CD4-positive, alpha-beta T cell (primary cell): ENCODE data around the gene TXNRD2. TPM values are rescaled to one million over a fixed set of nuclear protein-coding genes. Genes with fewer than 3 reads are reported as not detected.
A peak's percentile ranks its signal among the peaks of the same experiment; 100 is the strongest.

ENCODE experiments used
- ATAC-seq: fragments of 200-7000 bp; cut with Tn5 transposase; one replicate; pipeline ENCODE4 v1.10.0; 2022; ENCODE audit warnings: mild to moderate bottlenecking; ENCODE audit not compliant: poor library complexity
- CTCF ChIA-PET: fragments of 350-600 bp; sonication (Branson Sonifier 250); formaldehyde crosslinking; loops from one replicate; lab custom pipeline; 2021; ENCODE audit warnings: antibody characterized with exemption, inconsistent platforms; lab: Charles Lee
- POLR2A ChIA-PET: fragments of 350-600 bp; sonication (Branson Sonifier 250); formaldehyde crosslinking; loops from one replicate; lab custom pipeline; 2021; ENCODE audit warnings: antibody characterized with exemption, inconsistent platforms; lab: Charles Lee
- DNase-seq, 14 experiments: peaks; one replicate each; pipeline ENCODE4 v3.0.0-alpha.2; 2013 to 2020; ENCODE audit warnings: mixed read lengths in 2 of 14
- H3K27ac ChIP-seq, 2 donors: one replicate each; pipeline versions ENCODE4 v1.5.1 to v1.7.0; 2013; ENCODE audit warnings: low read length in 2 of 2, low read depth in 1 of 2, mild to moderate bottlenecking in 1 of 2
- H3K27me3 ChIP-seq, 2 experiments: 1 replicate in 1 of 2; 2 replicates in 1 of 2; pipeline versions ENCODE4 v1.6.1 to v1.7.0; 2013; ENCODE audit warnings: low read length in 2 of 2, control low read depth in 1 of 2, mild to moderate bottlenecking in 1 of 2, moderate library complexity in 1 of 2; ENCODE audit not compliant: insufficient read depth in 2 of 2, control insufficient read depth in 1 of 2
- H3K36me3 ChIP-seq: one replicate; pipeline ENCODE4 v1.6.1; 2013; ENCODE audit warnings: low read length, control low read depth; ENCODE audit not compliant: insufficient read depth
- H3K4me1 ChIP-seq: one replicate; pipeline ENCODE4 v1.6.1; 2013; ENCODE audit warnings: low read length, control low read depth; ENCODE audit not compliant: insufficient read depth
- H3K4me3 ChIP-seq: one replicate; pipeline ENCODE4 v1.5.1; 2013; ENCODE audit warnings: mild to moderate bottlenecking, low read length, moderate library complexity
- H3K9me3 ChIP-seq, 2 experiments: 1 replicate in 1 of 2; 2 replicates in 1 of 2; pipeline versions ENCODE4 v1.6.1 to v1.7.0; 2013; ENCODE audit warnings: low read length in 2 of 2, mild to moderate bottlenecking in 2 of 2, control low read depth in 1 of 2, moderate library complexity in 1 of 2; ENCODE audit not compliant: control insufficient read depth in 1 of 2, insufficient read depth in 1 of 2
- H3K27ac Mint-ChIP-seq: one replicate; pipeline ENCODE4 v1.8.0; 2020; ENCODE audit warnings: mixed read lengths
- H3K27me3 Mint-ChIP-seq: one replicate; pipeline ENCODE4 v1.8.0; 2021; ENCODE audit warnings: mixed read lengths
- H3K36me3 Mint-ChIP-seq: one replicate; pipeline ENCODE4 v1.8.0; 2021; ENCODE audit warnings: low read depth, mixed read lengths
- H3K4me1 Mint-ChIP-seq: one replicate; pipeline ENCODE4 v1.8.0; 2021; ENCODE audit warnings: low read depth, mixed read lengths
- H3K4me3 Mint-ChIP-seq: one replicate; pipeline ENCODE4 v1.8.0; 2020; ENCODE audit warnings: mild to moderate bottlenecking, mixed read lengths
- H3K9me3 Mint-ChIP-seq: one replicate; pipeline ENCODE4 v1.8.0; 2020; ENCODE audit warnings: mixed read lengths
- intact Hi-C, 2 experiments: fragments of 100-400 bp; cut with DNase I in 1 of 2; cut with micrococcal nuclease in 1 of 2; formaldehyde crosslinking; loops; one replicate each; pipeline versions ENCODE4 v1.15.1 to v1.9.0; 2023 to 2025; cut with DNase I, micrococcal nuclease
- total RNA-seq, 174 experiments: library from RNA in 2 of 174; stranded (reverse) in 2 of 174; gene quantifications; one replicate each; pipeline ENCODE4 v1.2.3 and lab custom pipeline; 2021 to 2026
- TF ChIP-seq, protein P1 (sequence below): fragments of 200-600 bp; IDR thresholded peaks from one replicate; pipeline ENCODE4 v1.8.0; 2022; ENCODE audit warnings: antibody characterized with exemption, mild to moderate bottlenecking

TXNRD2 gene
- total RNA-seq, 2 experiments from 2014 or later = 18.6 to 19.5 TPM

DNA sequence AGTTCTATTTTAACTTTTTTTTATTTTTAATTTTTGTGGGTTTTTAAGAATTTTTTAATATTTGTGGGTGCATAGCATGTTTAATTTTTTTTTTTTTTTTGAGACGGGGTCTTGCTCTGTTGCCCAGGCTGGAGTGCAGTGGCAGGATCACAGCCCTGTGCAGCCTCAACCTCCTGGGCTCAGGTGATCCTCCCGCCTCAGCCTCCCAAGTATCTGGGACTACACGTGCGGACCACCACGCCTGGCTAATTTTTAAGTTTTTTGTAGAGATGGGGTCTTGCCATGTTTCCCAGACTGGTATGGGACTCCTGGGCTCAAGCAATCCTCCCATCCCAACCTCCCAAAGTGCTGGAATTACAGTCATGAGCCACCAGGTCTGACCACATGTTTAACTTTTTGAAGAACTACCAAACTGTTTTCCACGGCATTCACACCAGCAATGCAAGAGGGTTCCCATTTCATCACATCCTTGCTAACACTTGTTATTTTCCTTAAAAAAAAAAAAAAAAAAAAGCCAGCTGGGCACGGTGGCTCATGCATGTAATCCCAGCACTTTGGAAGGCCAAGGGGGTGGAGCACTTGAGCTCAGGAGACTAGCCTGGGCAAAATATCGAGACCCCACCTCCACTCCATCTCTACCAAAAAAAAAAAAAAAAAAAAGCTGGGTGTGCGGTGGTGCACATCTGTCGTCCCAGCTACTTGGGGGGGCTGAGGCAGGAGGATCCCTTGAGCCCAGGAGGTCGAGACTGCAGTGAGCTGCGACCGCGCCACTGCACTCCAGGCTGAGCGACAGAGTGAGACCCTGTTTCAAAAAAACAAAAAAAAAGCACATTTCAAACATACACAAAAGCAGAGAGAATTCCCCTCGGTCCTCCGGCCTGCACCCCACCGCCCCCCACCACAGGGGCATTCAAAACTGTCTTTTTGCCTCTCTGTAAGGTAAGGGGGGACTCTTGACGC, 16.7 kb upstream of the TXNRD2 start:
- no peaks in the 10 kb centered on the region for H3K9me3 ChIP-seq
- no peak overlapping the region for H3K4me3 ChIP-seq
- intact Hi-C loops = no loop called here
- Mint-ChIP-seq H3K9me3 (no peaks in the 10 kb centered on the region), H3K4me3 (no peak overlapping the region), H3K4me1 (peaks cover 7% of the 10 kb centered on the region), H3K27ac (no peak overlapping the region), H3K36me3 (no peaks in the 10 kb centered on the region), H3K27me3 (no peaks in the 10 kb centered on the region)
- POLR2A ChIA-PET = no interaction called here
- H3K27me3 ChIP-seq = no peaks in the 10 kb centered on the region
- peaks cover 12% of the 10 kb centered on the region for H3K4me1 ChIP-seq
- TF ChIP-seq, protein P1, sequence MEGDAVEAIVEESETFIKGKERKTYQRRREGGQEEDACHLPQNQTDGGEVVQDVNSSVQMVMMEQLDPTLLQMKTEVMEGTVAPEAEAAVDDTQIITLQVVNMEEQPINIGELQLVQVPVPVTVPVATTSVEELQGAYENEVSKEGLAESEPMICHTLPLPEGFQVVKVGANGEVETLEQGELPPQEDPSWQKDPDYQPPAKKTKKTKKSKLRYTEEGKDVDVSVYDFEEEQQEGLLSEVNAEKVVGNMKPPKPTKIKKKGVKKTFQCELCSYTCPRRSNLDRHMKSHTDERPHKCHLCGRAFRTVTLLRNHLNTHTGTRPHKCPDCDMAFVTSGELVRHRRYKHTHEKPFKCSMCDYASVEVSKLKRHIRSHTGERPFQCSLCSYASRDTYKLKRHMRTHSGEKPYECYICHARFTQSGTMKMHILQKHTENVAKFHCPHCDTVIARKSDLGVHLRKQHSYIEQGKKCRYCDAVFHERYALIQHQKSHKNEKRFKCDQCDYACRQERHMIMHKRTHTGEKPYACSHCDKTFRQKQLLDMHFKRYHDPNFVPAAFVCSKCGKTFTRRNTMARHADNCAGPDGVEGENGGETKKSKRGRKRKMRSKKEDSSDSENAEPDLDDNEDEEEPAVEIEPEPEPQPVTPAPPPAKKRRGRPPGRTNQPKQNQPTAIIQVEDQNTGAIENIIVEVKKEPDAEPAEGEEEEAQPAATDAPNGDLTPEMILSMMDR = no peak
- ATAC-seq = no peak
- DNase-seq = no peak
- H3K36me3 ChIP-seq = no peaks in the 10 kb centered on the region
- H3K27ac ChIP-seq = no peak overlapping the region
- CTCF ChIA-PET = no interaction called here

- Mint-ChIP-seq H3K36me3 (no peaks in the 10 kb centered on the region), H3K9me3 (no peaks in the 10 kb centered on the region), H3K27me3 (no peaks in the 10 kb centered on the region), H3K4me3 (no peak overlapping the region), H3K27ac (no peak overlapping the region), H3K4me1 (peaks cover 7% of the 10 kb centered on the region)
- Histone ChIP-seq H3K9me3 (no peaks in the 10 kb centered on the region), H3K36me3 (no peaks in the 10 kb centered on the region), H3K4me1 (peaks cover 6% of the 10 kb centered on the region), H3K27ac (no peak overlapping the region), H3K4me3 (no peak overlapping the region), H3K27me3 (no peaks in the 10 kb centered on the region)
- ChIA-PET POLR2A (no interaction called here), CTCF (no interaction called here)
- DNase-seq (no peak), ATAC-seq (no peak)
- intact Hi-C loops = no loop called here
- TF ChIP-seq, protein P1 = no peak
Observed at GRCh38 chr22:19957445-19957844, 15.8 kb upstream of the TXNRD2 start.

GRCh38 chr22:19955241-19956128, 13.9 kb upstream of the TXNRD2 start:
- Mint-ChIP-seq H3K36me3 (peaks cover 4% of the 10 kb centered on the region), H3K9me3 (no peaks in the 10 kb centered on the region), H3K4me1 (peaks cover 7% of the 10 kb centered on the region), H3K27ac (peak overlapping the region; percentile 48), H3K27me3 (no peaks in the 10 kb centered on the region), H3K4me3 (no peak overlapping the region)
- no peaks in the 10 kb centered on the region for H3K27me3 ChIP-seq
- peaks cover 7% of the 10 kb centered on the region for H3K36me3 ChIP-seq
- intact Hi-C loops = no loop called here
- H3K4me3 ChIP-seq = no peak overlapping the region
- H3K4me1 ChIP-seq = peaks cover 6% of the 10 kb centered on the region
- TF ChIP-seq, protein P1 = no peak
- no peaks in the 10 kb centered on the region for H3K9me3 ChIP-seq
- CTCF ChIA-PET = no interaction called here
- ATAC-seq = no peak
- POLR2A ChIA-PET = no interaction called here
- peak in 1 of 14 experiments; percentile 52 for DNase-seq
- no peak overlapping the region for H3K27ac ChIP-seq
